ENCODE data around the gene SMARCA2. TPM values are rescaled to one million over a fixed set of nuclear protein-coding genes. Genes with fewer than 3 reads are reported as not detected.

SMARCA2 gene
- total and polyA plus RNA-seq, 4 donors, result 18.8 to 67.0 (median 41.1) TPM

DNA sequence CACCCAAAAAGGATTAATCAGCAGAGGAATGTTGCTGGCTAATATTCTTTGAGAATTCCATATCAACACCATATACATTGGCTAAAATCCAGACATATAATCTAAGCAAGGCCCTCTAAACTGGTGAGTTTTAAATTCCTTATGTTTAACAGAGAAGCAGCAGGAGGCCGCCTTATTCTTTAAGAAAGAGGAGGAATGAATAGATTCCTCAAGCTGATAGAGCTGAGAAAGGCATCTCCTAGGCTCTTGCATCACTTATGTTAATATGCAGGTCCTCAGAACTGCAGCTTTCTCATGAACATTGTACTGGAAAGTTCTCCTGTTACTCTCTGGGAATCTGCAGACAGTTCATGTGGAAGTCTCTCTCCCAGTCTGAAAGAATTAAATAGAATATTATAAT is 20.1 kb upstream of the SMARCA2 start:
- TF ChIP-seq REST (IDR thresholded peaks at IDR 0.05) (no peak), RXRA (IDR thresholded peaks at IDR 0.05) (no peak), FOXA2 (IDR thresholded peaks at IDR 0.05) (no peak), HNF4G (IDR thresholded peaks at IDR 0.05) (no peak), JUND (IDR thresholded peaks at IDR 0.05) (no peak), FOXA1 (IDR thresholded peaks at IDR 0.05) (no peak), EGR1 (IDR thresholded peaks at IDR 0.05; ENCODE audit: low read depth in 2 of 2) (no peak)
- TF ChIP-seq, protein P1, sequence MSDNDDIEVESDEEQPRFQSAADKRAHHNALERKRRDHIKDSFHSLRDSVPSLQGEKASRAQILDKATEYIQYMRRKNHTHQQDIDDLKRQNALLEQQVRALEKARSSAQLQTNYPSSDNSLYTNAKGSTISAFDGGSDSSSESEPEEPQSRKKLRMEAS (IDR thresholded peaks at IDR 0.05), result no peak
- TF ChIP-seq, protein P2, sequence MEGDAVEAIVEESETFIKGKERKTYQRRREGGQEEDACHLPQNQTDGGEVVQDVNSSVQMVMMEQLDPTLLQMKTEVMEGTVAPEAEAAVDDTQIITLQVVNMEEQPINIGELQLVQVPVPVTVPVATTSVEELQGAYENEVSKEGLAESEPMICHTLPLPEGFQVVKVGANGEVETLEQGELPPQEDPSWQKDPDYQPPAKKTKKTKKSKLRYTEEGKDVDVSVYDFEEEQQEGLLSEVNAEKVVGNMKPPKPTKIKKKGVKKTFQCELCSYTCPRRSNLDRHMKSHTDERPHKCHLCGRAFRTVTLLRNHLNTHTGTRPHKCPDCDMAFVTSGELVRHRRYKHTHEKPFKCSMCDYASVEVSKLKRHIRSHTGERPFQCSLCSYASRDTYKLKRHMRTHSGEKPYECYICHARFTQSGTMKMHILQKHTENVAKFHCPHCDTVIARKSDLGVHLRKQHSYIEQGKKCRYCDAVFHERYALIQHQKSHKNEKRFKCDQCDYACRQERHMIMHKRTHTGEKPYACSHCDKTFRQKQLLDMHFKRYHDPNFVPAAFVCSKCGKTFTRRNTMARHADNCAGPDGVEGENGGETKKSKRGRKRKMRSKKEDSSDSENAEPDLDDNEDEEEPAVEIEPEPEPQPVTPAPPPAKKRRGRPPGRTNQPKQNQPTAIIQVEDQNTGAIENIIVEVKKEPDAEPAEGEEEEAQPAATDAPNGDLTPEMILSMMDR (IDR thresholded peaks at IDR 0.05; ENCODE audit: low read depth, low read length, missing input control), result no peak
- H3K4me3 ChIP-seq (ENCODE audit: low read depth in 1 of 3, low read length in 3 of 3), result no peak overlapping the region
- no peaks in the 10 kb centered on the region for H3K27me3 ChIP-seq (ENCODE audit: control insufficient read depth in 4 of 4, insufficient read depth in 4 of 4, low read length in 3 of 4)
- no peaks in the 10 kb centered on the region for H3K36me3 ChIP-seq (ENCODE audit: control insufficient read depth in 4 of 4, insufficient read depth in 3 of 4, low read depth in 1 of 4, low read length in 3 of 4)
- no peak overlapping the region for H3K27ac ChIP-seq (ENCODE audit: low read depth in 1 of 2, low read length in 2 of 2)
- H3K4me1 ChIP-seq (ENCODE audit: control insufficient read depth in 4 of 4, insufficient read depth in 4 of 4, low read length in 3 of 4), result no peaks in the 10 kb centered on the region
- no peaks in the 10 kb centered on the region for H3K9me3 ChIP-seq (ENCODE audit: control insufficient read depth in 4 of 4, low read length in 3 of 4)
- WGBS, result 98% methylated on average over 1 of the region's 1 CpG
- H3K9ac ChIP-seq (ENCODE audit: low read depth in 1 of 2, low read length in 2 of 2), result no peak overlapping the region
- no peak for DNase-seq (ENCODE audit: low spot score)

GRCh38 chr9:1996156-1996555 is 19.0 kb upstream of the SMARCA2 start:
- Histone ChIP-seq H3K27me3 (ENCODE audit: control insufficient read depth in 4 of 4, insufficient read depth in 4 of 4, low read length in 3 of 4) (no peaks in the 10 kb centered on the region), H3K36me3 (ENCODE audit: control insufficient read depth in 4 of 4, insufficient read depth in 3 of 4, low read depth in 1 of 4, low read length in 3 of 4) (no peaks in the 10 kb centered on the region), H3K4me3 (ENCODE audit: low read depth in 1 of 3, low read length in 3 of 3) (no peak overlapping the region), H3K9me3 (ENCODE audit: control insufficient read depth in 4 of 4, low read length in 3 of 4) (no peaks in the 10 kb centered on the region), H3K4me1 (ENCODE audit: control insufficient read depth in 4 of 4, insufficient read depth in 4 of 4, low read length in 3 of 4) (no peaks in the 10 kb centered on the region), H3K27ac (ENCODE audit: low read depth in 1 of 2, low read length in 2 of 2) (no peak overlapping the region), H3K9ac (ENCODE audit: low read depth in 1 of 2, low read length in 2 of 2) (no peak overlapping the region)
- DNase-seq (ENCODE audit: low spot score), result no peak
- TF ChIP-seq RXRA (IDR thresholded peaks at IDR 0.05) (no peak), HNF4A (conservative IDR thresholded peaks at IDR 0.05) (no peak), FOXA2 (IDR thresholded peaks at IDR 0.05) (no peak), GABPA (IDR thresholded peaks at IDR 0.05 in 1 of 2, conservative IDR thresholded peaks at IDR 0.05 in 1 of 2) (no peak), SP1 (IDR thresholded peaks at IDR 0.05) (no peak), EGR1 (IDR thresholded peaks at IDR 0.05; ENCODE audit: low read depth in 2 of 2) (no peak), ATF3 (IDR thresholded peaks at IDR 0.05) (no peak), HNF4G (IDR thresholded peaks at IDR 0.05) (no peak), TAF1 (conservative IDR thresholded peaks at IDR 0.05) (no peak), JUND (IDR thresholded peaks at IDR 0.05) (no peak), REST (IDR thresholded peaks at IDR 0.05) (no peak), FOXA1 (IDR thresholded peaks at IDR 0.05) (no peak), RAD21 (IDR thresholded peaks at IDR 0.05) (no peak), NR2F2 (IDR thresholded peaks at IDR 0.05) (no peak)
- TF ChIP-seq, protein P1 (IDR thresholded peaks at IDR 0.05), result no peak
- TF ChIP-seq, protein P3, sequence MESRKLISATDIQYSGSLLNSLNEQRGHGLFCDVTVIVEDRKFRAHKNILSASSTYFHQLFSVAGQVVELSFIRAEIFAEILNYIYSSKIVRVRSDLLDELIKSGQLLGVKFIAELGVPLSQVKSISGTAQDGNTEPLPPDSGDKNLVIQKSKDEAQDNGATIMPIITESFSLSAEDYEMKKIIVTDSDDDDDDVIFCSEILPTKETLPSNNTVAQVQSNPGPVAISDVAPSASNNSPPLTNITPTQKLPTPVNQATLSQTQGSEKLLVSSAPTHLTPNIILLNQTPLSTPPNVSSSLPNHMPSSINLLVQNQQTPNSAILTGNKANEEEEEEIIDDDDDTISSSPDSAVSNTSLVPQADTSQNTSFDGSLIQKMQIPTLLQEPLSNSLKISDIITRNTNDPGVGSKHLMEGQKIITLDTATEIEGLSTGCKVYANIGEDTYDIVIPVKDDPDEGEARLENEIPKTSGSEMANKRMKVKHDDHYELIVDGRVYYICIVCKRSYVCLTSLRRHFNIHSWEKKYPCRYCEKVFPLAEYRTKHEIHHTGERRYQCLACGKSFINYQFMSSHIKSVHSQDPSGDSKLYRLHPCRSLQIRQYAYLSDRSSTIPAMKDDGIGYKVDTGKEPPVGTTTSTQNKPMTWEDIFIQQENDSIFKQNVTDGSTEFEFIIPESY (IDR thresholded peaks at IDR 0.05), result no peak
- WGBS, result 94% methylated on average over 6 of the region's 6 CpGs

Measured in liver (tissue), 9 donors.